Smooth muscle cell (in vitro differentiated cells): Measurements from ENCODE around the gene HERC6. TPM values are rescaled to one million over a fixed set of nuclear protein-coding genes. Genes with fewer than 3 reads are reported as not detected.
"Not testable (repeated sequence)": the region's sequence is repeated elsewhere in the genome, so short reads cannot be mapped to it uniquely, and the experiment has no call there.

ENCODE experiments used
- DNase-seq: peaks from one replicate; lab custom pipeline; 2025; ENCODE audit not compliant: unreplicated experiment; lab: John Stamatoyannopoulos, UW
- H2AFZ ChIP-seq: fragments of 200-600 bp; sonication (generic); 2 replicates; pipeline ENCODE4 v1.6.0; 2016; ENCODE audit warnings: antibody characterized with exemption, low read depth, mild to moderate bottlenecking
- H3F3A ChIP-seq: fragments of 200-600 bp; sonication (generic); 2 replicates; pipeline ENCODE4 v1.6.0; 2017; ENCODE audit warnings: antibody characterized with exemption, low read depth
- H3K27ac ChIP-seq: fragments of 200-600 bp; sonication (generic); 2 replicates; pipeline ENCODE4 v1.5.1; 2016; ENCODE audit warnings: low read depth, mild to moderate bottlenecking
- H3K27me3 ChIP-seq: fragments of 200-600 bp; sonication (generic); 2 replicates; pipeline ENCODE4 v1.6.1; 2016; ENCODE audit warnings: low read depth, mild to moderate bottlenecking
- H3K36me3 ChIP-seq: fragments of 200-600 bp; sonication (generic); 2 replicates; pipeline ENCODE4 v1.5.1; 2016; ENCODE audit warnings: low read depth
- H3K4me1 ChIP-seq: fragments of 200-600 bp; sonication (generic); 2 replicates; pipeline ENCODE4 v1.5.1; 2016; ENCODE audit warnings: low read depth
- H3K4me2 ChIP-seq: fragments of 200-600 bp; sonication (generic); 2 replicates; pipeline ENCODE4 v1.6.0; 2016; ENCODE audit warnings: mild to moderate bottlenecking
- H3K4me3 ChIP-seq: fragments of 200-600 bp; sonication (generic); 2 replicates; pipeline ENCODE4 v1.5.1; 2016; ENCODE audit warnings: mild to moderate bottlenecking
- H3K79me2 ChIP-seq: fragments of 200-600 bp; sonication (generic); 2 replicates; pipeline ENCODE4 v1.6.0; 2016; ENCODE audit warnings: low read depth, mild to moderate bottlenecking
- H3K9ac ChIP-seq: fragments of 200-600 bp; sonication (generic); 2 replicates; pipeline ENCODE4 v1.6.0; 2016; ENCODE audit warnings: low read depth
- H3K9me3 ChIP-seq: fragments of 200-600 bp; sonication (generic); replicated peaks from 2 replicates; pipeline ENCODE4 v1.5.1; 2016; ENCODE audit warnings: low read depth
- H4K20me1 ChIP-seq: fragments of 200-600 bp; sonication (generic); 2 replicates; pipeline ENCODE4 v1.6.0; 2016; ENCODE audit warnings: low read depth
- WGBS: methylation state at CpG from one replicate; pipeline ENCODE4 v1.1.7; 2016; ENCODE audit warnings: low lambda C conversion rate; 5-methylcytosine and 5-hydroxymethylcytosine counted together
- polyA plus RNA-seq: library from polyadenylated mRNA; unstranded; fragments of >200 nt; fragmentation: Nextera tagmentation; extraction: Ambion mirVana; gene quantifications from 2 replicates; pipeline ENCODE4 v1.2.1, GENCODE V29; 2016
- total RNA-seq: library from RNA; depleted of rRNA; stranded (reverse); fragments of >200 nt; gene quantifications from 2 replicates; pipeline ENCODE4 v1.2.3, GENCODE V29; 2014
- TF ChIP-seq, protein P1 (sequence below): fragments of 200-600 bp; sonication (generic); IDR thresholded peaks from 2 replicates; pipeline ENCODE4 v1.5.1; 2017; ENCODE audit warnings: borderline replicate concordance, mild to moderate bottlenecking, antibody characterized with exemption; ENCODE audit not compliant: insufficient read depth, poor library complexity, severe bottlenecking

HERC6 gene
- total and polyA plus RNA-seq, 2 experiments from 2014 or later: 0.39 to 0.45 TPM

- H2AFZ ChIP-seq: no peak overlapping the region
- WGBS: 98% methylated on average over 10 of the region's 10 CpGs
- no peak overlapping the region for H3K4me3 ChIP-seq
- H3K27ac ChIP-seq: no peak overlapping the region
- no peak overlapping the region for H3K9ac ChIP-seq
- no peaks in the 10 kb centered on the region for H3K4me1 ChIP-seq
- H3K79me2 ChIP-seq: no peaks in the 10 kb centered on the region
- DNase-seq: no peak
- H3K36me3 ChIP-seq: no peaks in the 10 kb centered on the region
- H3K27me3 ChIP-seq: no peaks in the 10 kb centered on the region
- H3K4me2 ChIP-seq: no peak overlapping the region
- TF ChIP-seq, protein P1, sequence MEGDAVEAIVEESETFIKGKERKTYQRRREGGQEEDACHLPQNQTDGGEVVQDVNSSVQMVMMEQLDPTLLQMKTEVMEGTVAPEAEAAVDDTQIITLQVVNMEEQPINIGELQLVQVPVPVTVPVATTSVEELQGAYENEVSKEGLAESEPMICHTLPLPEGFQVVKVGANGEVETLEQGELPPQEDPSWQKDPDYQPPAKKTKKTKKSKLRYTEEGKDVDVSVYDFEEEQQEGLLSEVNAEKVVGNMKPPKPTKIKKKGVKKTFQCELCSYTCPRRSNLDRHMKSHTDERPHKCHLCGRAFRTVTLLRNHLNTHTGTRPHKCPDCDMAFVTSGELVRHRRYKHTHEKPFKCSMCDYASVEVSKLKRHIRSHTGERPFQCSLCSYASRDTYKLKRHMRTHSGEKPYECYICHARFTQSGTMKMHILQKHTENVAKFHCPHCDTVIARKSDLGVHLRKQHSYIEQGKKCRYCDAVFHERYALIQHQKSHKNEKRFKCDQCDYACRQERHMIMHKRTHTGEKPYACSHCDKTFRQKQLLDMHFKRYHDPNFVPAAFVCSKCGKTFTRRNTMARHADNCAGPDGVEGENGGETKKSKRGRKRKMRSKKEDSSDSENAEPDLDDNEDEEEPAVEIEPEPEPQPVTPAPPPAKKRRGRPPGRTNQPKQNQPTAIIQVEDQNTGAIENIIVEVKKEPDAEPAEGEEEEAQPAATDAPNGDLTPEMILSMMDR: no peak
- H4K20me1 ChIP-seq: no peaks in the 10 kb centered on the region
- H3F3A ChIP-seq: no peaks in the 10 kb centered on the region
- no peaks in the 10 kb centered on the region for H3K9me3 ChIP-seq
Measured at GRCh38 chr4:88359558-88359957, 19.1 kb upstream of the HERC6 start.

GRCh38 chr4:88360256-88360655, 18.4 kb upstream of the HERC6 start:
- no peak overlapping the region for H3K27ac ChIP-seq
- H3F3A ChIP-seq: no peaks in the 10 kb centered on the region
- no peak overlapping the region for H3K4me3 ChIP-seq
- no peaks in the 10 kb centered on the region for H3K27me3 ChIP-seq
- WGBS: 92% methylated on average over 7 of the region's 7 CpGs
- no peaks in the 10 kb centered on the region for H3K79me2 ChIP-seq
- no peaks in the 10 kb centered on the region for H4K20me1 ChIP-seq
- no peaks in the 10 kb centered on the region for H3K4me1 ChIP-seq
- TF ChIP-seq, protein P1: no peak
- H2AFZ ChIP-seq: no peak overlapping the region
- no peak overlapping the region for H3K9ac ChIP-seq
- H3K4me2 ChIP-seq: no peak overlapping the region
- H3K9me3 ChIP-seq: no peaks in the 10 kb centered on the region
- no peak for DNase-seq
- H3K36me3 ChIP-seq: no peaks in the 10 kb centered on the region

DNA sequence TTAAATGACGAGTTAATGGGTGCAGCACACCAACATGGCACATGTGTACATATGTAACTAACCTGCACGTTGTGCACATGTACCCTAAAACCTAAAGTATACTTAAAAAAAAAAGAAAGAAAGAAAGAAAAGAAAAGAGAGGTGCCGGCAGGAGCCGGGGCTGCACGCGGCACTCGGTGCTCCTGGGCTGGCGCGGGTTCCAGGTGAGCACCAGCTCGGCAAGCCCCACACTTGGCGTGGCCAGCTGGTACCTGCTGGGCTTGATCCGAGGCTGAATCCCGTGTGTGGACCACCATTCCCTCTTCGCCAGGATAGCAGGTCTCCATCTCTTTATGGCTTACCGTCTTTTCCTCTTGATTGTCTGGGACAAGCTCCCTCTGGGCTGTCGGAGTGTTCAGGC, 17.9 kb upstream of the HERC6 start:
- Histone ChIP-seq H3K4me2 (no peak overlapping the region), H3K4me3 (no peak overlapping the region), H3K36me3 (no peaks in the 10 kb centered on the region), H3K79me2 (no peaks in the 10 kb centered on the region), H3F3A (no peaks in the 10 kb centered on the region), H3K9ac (no peak overlapping the region), H3K9me3 (no peaks in the 10 kb centered on the region), H4K20me1 (no peaks in the 10 kb centered on the region), H3K4me1 (no peaks in the 10 kb centered on the region), H3K27ac (no peak overlapping the region), H3K27me3 (no peaks in the 10 kb centered on the region), H2AFZ (no peak overlapping the region)
- no peak for DNase-seq
- 97% methylated on average over 16 of the region's 16 CpGs for WGBS
- TF ChIP-seq, protein P1: no peak

DNA sequence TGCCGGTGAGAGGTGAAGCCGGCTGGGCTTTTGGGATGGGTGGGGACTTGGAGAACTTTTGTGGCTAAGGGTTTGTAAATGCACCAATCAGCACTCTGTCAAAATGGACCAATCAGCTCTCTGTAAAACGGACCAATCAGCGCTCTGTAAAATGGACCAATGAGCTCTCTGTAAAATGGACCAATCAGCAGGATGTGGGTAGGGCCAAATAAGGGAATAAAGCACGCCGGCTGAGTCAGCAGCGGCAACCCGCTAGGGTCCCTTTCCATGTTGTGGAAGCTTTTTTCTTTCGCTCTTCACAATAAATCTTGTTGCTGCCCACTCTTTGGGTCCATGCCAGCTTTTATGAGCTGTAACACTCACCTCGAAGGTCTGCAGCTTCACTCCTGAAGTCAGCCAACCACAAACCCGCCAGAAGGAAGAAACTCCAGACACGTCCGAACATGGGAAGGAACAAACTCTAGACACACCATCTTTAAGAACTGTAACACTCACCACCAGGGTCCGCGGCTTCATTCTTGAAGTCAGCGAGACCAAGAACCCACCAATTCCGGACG, 17.4 kb upstream of the HERC6 start:
- H3K4me1 ChIP-seq, H2AFZ ChIP-seq, H3K27ac ChIP-seq, H3K9me3 ChIP-seq, H3K36me3 ChIP-seq, H3K79me2 ChIP-seq, DNase-seq, H3F3A ChIP-seq, H3K4me2 ChIP-seq, H3K27me3 ChIP-seq, H4K20me1 ChIP-seq, H3K4me3 ChIP-seq, H3K9ac ChIP-seq: not testable (repeated sequence)
- 95% methylated on average over 18 of the region's 18 CpGs for WGBS
